GM19463 (cell line): ENCODE data around the gene STX18.

ENCODE experiments used
- ATAC-seq: cut with Tn5 transposase; IDR thresholded peaks from one replicate; pipeline ENCODE4 v1.9.1; 2021; ENCODE audit warnings: mild to moderate bottlenecking, moderate library complexity; ENCODE audit not compliant: unreplicated experiment

STX18 gene

GRCh38 chr4:4387531-4388310, 154.1 kb downstream of the STX18 start:
- ATAC-seq, result no peak

GRCh38 chr4:4386736-4387392, 155.0 kb downstream of the STX18 start, which contains the start of gene NSG1:
Gene NSG1 (plus strand): TSS chr4:4387102. CDS start chr4:4387630, 528 bp downstream.
- peak; percentile 40 for ATAC-seq

GRCh38 chr4:4386296-4386735, 155.5 kb downstream of the STX18 start:
- ATAC-seq, result peak; percentile 28

GRCh38 chr4:4385729-4386295, 156.0 kb downstream of the STX18 start:
- no peak for ATAC-seq

GRCh38 chr4:4384837-4385236, 157.0 kb downstream of the STX18 start:
- ATAC-seq, result no peak

- no peak for ATAC-seq
These were observed 158.8 kb downstream of the STX18 start for GRCh38 chr4:4383085-4383484.

GRCh38 chr4:4379540-4380087, 162.2 kb downstream of the STX18 start:
- ATAC-seq, result no peak

- no peak for ATAC-seq
These were observed 164.0 kb downstream of the STX18 start for GRCh38 chr4:4377732-4378460.

- ATAC-seq, result no peak
These were observed 164.7 kb downstream of the STX18 start for GRCh38 chr4:4377191-4377590.

- no peak for ATAC-seq
These were observed 165.8 kb downstream of the STX18 start for GRCh38 chr4:4376074-4376473.

- no peak for ATAC-seq
These were observed 167.3 kb downstream of the STX18 start for GRCh38 chr4:4374388-4375098.
